ENCODE measurements around the gene NT5C3A. TPM values are rescaled to one million over a fixed set of nuclear protein-coding genes. Genes with fewer than 3 reads are reported as not detected.

Gene NT5C3A
- total and polyA plus RNA-seq, 2 of the 13 experiments (the other 11 are each of a cell fraction or from before 2014, with no cell fraction given), result 16.9 to 34.0 TPM

DNA sequence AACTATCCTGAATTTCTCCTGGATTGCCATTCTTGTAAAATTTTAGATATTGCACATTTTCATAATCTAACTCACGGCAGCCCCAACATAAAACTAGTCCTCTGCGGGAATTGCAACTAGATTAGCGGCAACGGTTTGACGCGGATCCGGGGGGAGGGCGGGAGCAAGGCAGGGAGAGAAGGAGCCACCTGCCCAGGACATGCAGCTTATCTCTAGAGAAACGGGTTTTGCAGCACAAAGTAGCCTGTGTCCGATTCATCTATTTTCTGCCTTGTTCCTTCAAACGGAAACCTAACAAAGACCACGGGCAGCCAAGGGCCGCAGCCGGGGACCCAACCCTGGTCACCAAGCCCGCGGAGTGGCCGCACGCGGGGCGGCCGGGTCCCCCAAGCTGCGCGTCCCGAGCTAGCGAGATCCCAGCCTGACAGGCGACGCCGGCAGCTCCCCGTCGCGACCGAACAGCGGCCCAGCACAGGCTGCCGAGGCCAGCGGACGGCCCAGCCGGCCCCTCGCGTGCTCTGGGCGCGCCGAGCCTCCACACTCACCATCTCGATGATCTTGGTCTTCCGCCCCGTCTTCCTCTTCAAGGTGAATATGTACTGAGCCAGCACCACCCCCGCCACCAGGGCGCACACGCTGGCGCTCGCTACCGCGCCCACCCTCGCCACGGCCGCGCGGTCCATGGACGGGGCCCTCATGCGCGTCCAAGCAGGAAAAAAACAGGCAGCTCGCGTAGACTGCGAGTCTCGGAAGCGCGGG, at the start of gene NT5C3A (continued):
- TF ChIP-seq ZNF644 (CRISPR knock-in tag; IDR thresholded peaks at IDR 0.05; ENCODE audit: low read depth) (0 out of 2 replicates have a peak, but pooled peaks have one; percentile 38), ZNF556 (CRISPR knock-in tag; IDR thresholded peaks at IDR 0.05; ENCODE audit: borderline replicate concordance) (peak; percentile 33; the same call in 1 of the 2 replicates), ERF (CRISPR knock-in tag; IDR thresholded peaks at IDR 0.05) (peak; percentile 38; the same call in 1 of the 2 replicates), ZNF773 (CRISPR knock-in tag; IDR thresholded peaks at IDR 0.05; ENCODE audit: borderline replicate concordance) (peak; percentile 79; the same call in 1 of the 2 replicates), PAF1 (CRISPR knock-in tag; IDR thresholded peaks at IDR 0.05) (no peak), KDM5B (CRISPR knock-in tag; IDR thresholded peaks at IDR 0.05; ENCODE audit: borderline replicate concordance) (peak; percentile 88; the same call in 1 of the 2 replicates), ZNF17 (CRISPR knock-in tag; IDR thresholded peaks at IDR 0.05) (peak; percentile 52; the same call in 1 of the 2 replicates)

DNA sequence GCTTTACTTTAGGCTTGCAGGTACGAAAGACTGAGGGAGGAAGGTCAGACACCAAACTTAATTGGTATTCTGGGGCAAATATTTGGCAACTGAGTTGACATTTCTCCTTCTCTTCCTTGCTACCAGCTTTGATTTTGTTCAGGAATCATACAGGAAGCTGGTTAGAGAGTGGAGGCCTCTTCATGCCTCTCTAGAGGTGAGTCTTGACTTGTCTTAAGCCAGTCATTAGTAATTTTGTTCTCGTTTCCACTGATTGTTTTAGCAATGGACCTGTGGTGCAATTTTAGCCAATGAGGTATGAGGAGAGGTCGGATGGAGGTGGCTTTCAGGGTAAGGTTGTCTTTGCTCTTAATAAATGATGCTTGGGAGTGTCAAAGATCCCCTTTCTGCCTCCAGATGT, 49.0 kb upstream of the NT5C3A start:
- peak overlapping the region; percentile 50 for H2AFZ ChIP-seq (ENCODE audit: low read length)
- H3K4me3 ChIP-seq (replicated peaks in 1 of 3; ENCODE audit: insufficient read depth in 1 of 3, low read depth in 2 of 3, low read length in 3 of 3), result no peak overlapping the region
- H3K27ac ChIP-seq (ENCODE audit: extremely low read length, insufficient read depth, low read length), result no peak overlapping the region
- no peaks in the 10 kb centered on the region for H3K36me3 ChIP-seq (replicated peaks in 1 of 2; ENCODE audit: control insufficient read depth in 1 of 2, insufficient read depth in 2 of 2, low read length in 2 of 2)
- 4% methylated on average over 3 of the region's 3 CpGs for WGBS (ENCODE audit: low lambda C conversion rate)
- TF ChIP-seq GZF1 (CRISPR knock-in tag; IDR thresholded peaks at IDR 0.05) (no peak), HOXA5 (CRISPR knock-in tag; IDR thresholded peaks at IDR 0.05) (no peak), ZNF530 (CRISPR knock-in tag; IDR thresholded peaks at IDR 0.05; ENCODE audit: low read depth) (no peak), NFYC (CRISPR knock-in tag; IDR thresholded peaks at IDR 0.05) (no peak), CHCHD3 (CRISPR knock-in tag; IDR thresholded peaks at IDR 0.05) (no peak), ZNF335 (CRISPR knock-in tag; IDR thresholded peaks at IDR 0.05) (no peak), ZKSCAN1 (IDR thresholded peaks at IDR 0.05; ENCODE audit: low read length) (no peak), MIER3 (CRISPR knock-in tag; IDR thresholded peaks at IDR 0.05; ENCODE audit: borderline replicate concordance) (no peak), KLF15 (CRISPR knock-in tag; IDR thresholded peaks at IDR 0.05; ENCODE audit: borderline replicate concordance) (no peak)
- TF ChIP-seq, protein P1, sequence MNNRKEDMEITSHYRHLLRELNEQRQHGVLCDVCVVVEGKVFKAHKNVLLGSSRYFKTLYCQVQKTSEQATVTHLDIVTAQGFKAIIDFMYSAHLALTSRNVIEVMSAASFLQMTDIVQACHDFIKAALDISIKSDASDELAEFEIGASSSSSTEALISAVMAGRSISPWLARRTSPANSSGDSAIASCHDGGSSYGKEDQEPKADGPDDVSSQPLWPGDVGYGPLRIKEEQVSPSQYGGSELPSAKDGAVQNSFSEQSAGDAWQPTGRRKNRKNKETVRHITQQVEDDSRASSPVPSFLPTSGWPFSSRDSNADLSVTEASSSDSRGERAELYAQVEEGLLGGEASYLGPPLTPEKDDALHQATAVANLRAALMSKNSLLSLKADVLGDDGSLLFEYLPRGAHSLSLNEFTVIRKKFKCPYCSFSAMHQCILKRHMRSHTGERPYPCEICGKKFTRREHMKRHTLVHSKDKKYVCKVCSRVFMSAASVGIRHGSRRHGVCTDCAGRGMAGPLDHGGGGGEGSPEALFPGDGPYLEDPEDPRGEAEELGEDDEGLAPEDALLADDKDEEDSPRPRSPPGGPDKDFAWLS (CRISPR knock-in tag; IDR thresholded peaks at IDR 0.05; ENCODE audit: borderline replicate concordance), result no peak
- ATAC-seq, result no peak
- FAIRE-seq, result no peak
- peak overlapping the region; percentile 9; the same call in 1 of the 2 replicates for H3K4me2 ChIP-seq (ENCODE audit: low read depth, low read length)
- no peak for DNase-seq (ENCODE audit: low spot score)
- H3K4me1 ChIP-seq (ENCODE audit: insufficient read depth, low read length), result peaks cover 38% of the 10 kb centered on the region
- in situ Hi-C loops (cut with HindIII; ENCODE audit: extremely low pct_ligation_motif_present, low pct_unique_long_range_greater_than_20kb), result no loop called here
- peaks cover 9% of the 10 kb centered on the region for H4K20me1 ChIP-seq (ENCODE audit: insufficient read depth, low read length)
- intact Hi-C loops (cut with micrococcal nuclease; ENCODE audit: unreplicated experiment), result no loop called here
- H3K9ac ChIP-seq (ENCODE audit: insufficient read depth, low read depth, low read length), result no peak overlapping the region
- H3K79me2 ChIP-seq (ENCODE audit: insufficient read depth, low read length), result peaks cover 22% of the 10 kb centered on the region
- ChIA-PET CTCF (ENCODE audit: low intra/inter-chr PET ratio, low total read pairs) (no interaction called here), POLR2A (no interaction called here)
- no peaks in the 10 kb centered on the region for H3K9me3 ChIP-seq (ENCODE audit: low read length)
- peaks cover 1 to 15% of the 10 kb centered on the region in 2 experiments; a peak in 3 of 5 replicates for H3K27me3 ChIP-seq (ENCODE audit: control insufficient read depth in 1 of 2, insufficient read depth in 2 of 2, low read length in 2 of 2)
- no TSS peak for BruUV-seq (replicated peaks)

Measured in HepG2 (cell line).